Central memory CD8-positive, alpha-beta T cell (primary cell): Measurements from ENCODE around the gene TRDN.

Source experiments
- ATAC-seq: fragments of 150-1000 bp; cut with Tn5 transposase; replicated peaks from 2 replicates; pipeline ENCODE4 v1.10.0; 2022; ENCODE audit warnings: mild to moderate bottlenecking, moderate FRiP score, moderate number of reproducible peaks; ENCODE audit not compliant: poor library complexity, severe bottlenecking; ENCODE audit errors: extremely low read depth
- DNase-seq, 2 donors: peaks; one replicate each; pipeline ENCODE4 v3.0.0; 2021; ENCODE audit warnings: low spot score in 2 of 2
- H3K27ac Mint-ChIP-seq: one replicate; pipeline ENCODE4 v1.8.0; 2022; ENCODE audit warnings: low read depth, mild to moderate bottlenecking, moderate library complexity, mixed read lengths
- H3K27me3 Mint-ChIP-seq: one replicate; pipeline ENCODE4 v1.8.0; 2022; ENCODE audit warnings: mixed read lengths
- H3K36me3 Mint-ChIP-seq: one replicate; pipeline ENCODE4 v1.8.0; 2022; ENCODE audit warnings: mild to moderate bottlenecking, moderate library complexity, mixed read lengths; ENCODE audit not compliant: insufficient read depth
- H3K4me1 Mint-ChIP-seq: one replicate; pipeline ENCODE4 v1.8.0; 2022; ENCODE audit warnings: mixed read lengths
- H3K4me3 Mint-ChIP-seq: one replicate; pipeline ENCODE4 v1.8.0; 2022; ENCODE audit warnings: mild to moderate bottlenecking, moderate library complexity, mixed read lengths
- H3K9me3 Mint-ChIP-seq: one replicate; pipeline ENCODE4 v1.8.0; 2022; ENCODE audit warnings: mixed read lengths

The TRDN gene

GRCh38 chr6:123546537-123546936 lies 90.2 kb downstream of the TRDN start:
- no peaks in the 10 kb centered on the region for H3K27me3 Mint-ChIP-seq
- no peak overlapping the region for H3K4me3 Mint-ChIP-seq
- ATAC-seq (no peak), DNase-seq (no peak)
- H3K36me3 Mint-ChIP-seq = no peaks in the 10 kb centered on the region
- H3K4me1 Mint-ChIP-seq = no peaks in the 10 kb centered on the region
- peaks cover 16% of the 10 kb centered on the region for H3K9me3 Mint-ChIP-seq
- H3K27ac Mint-ChIP-seq = no peak overlapping the region

GRCh38 chr6:123541462-123541861 lies 95.3 kb downstream of the TRDN start:
- Mint-ChIP-seq H3K9me3 (peaks cover 1% of the 10 kb centered on the region), H3K4me3 (no peak overlapping the region), H3K27me3 (no peaks in the 10 kb centered on the region), H3K4me1 (no peaks in the 10 kb centered on the region), H3K36me3 (no peaks in the 10 kb centered on the region), H3K27ac (no peak overlapping the region)
- no peak for DNase-seq
- ATAC-seq = no peak

GRCh38 chr6:123533862-123534648 lies 102.7 kb downstream of the TRDN start:
- Mint-ChIP-seq H3K4me1 (no peaks in the 10 kb centered on the region), H3K27ac (no peak overlapping the region), H3K4me3 (no peak overlapping the region), H3K36me3 (no peaks in the 10 kb centered on the region), H3K27me3 (no peaks in the 10 kb centered on the region), H3K9me3 (no peaks in the 10 kb centered on the region)
- DNase-seq (no peak), ATAC-seq (no peak)

- H3K27ac Mint-ChIP-seq = no peak overlapping the region
- DNase-seq = no peak
- H3K36me3 Mint-ChIP-seq = no peaks in the 10 kb centered on the region
- H3K27me3 Mint-ChIP-seq = no peaks in the 10 kb centered on the region
- no peak overlapping the region for H3K4me3 Mint-ChIP-seq
- ATAC-seq = no peak
- H3K9me3 Mint-ChIP-seq = peaks cover 14% of the 10 kb centered on the region
- no peaks in the 10 kb centered on the region for H3K4me1 Mint-ChIP-seq
These were observed 106.9 kb downstream of the TRDN start for GRCh38 chr6:123529843-123530242.

GRCh38 chr6:123529058-123529457 lies 107.7 kb downstream of the TRDN start:
- peaks cover 14% of the 10 kb centered on the region for H3K9me3 Mint-ChIP-seq
- ATAC-seq (no peak), DNase-seq (no peak)
- no peaks in the 10 kb centered on the region for H3K4me1 Mint-ChIP-seq
- H3K36me3 Mint-ChIP-seq = no peaks in the 10 kb centered on the region
- H3K4me3 Mint-ChIP-seq = no peak overlapping the region
- no peak overlapping the region for H3K27ac Mint-ChIP-seq
- H3K27me3 Mint-ChIP-seq = no peaks in the 10 kb centered on the region

GRCh38 chr6:123527406-123527805 lies 109.3 kb downstream of the TRDN start:
- DNase-seq = no peak
- Mint-ChIP-seq H3K36me3 (no peaks in the 10 kb centered on the region), H3K9me3 (peaks cover 24% of the 10 kb centered on the region), H3K27me3 (no peaks in the 10 kb centered on the region), H3K27ac (no peak overlapping the region), H3K4me3 (no peak overlapping the region), H3K4me1 (no peaks in the 10 kb centered on the region)
- ATAC-seq = no peak

DNA sequence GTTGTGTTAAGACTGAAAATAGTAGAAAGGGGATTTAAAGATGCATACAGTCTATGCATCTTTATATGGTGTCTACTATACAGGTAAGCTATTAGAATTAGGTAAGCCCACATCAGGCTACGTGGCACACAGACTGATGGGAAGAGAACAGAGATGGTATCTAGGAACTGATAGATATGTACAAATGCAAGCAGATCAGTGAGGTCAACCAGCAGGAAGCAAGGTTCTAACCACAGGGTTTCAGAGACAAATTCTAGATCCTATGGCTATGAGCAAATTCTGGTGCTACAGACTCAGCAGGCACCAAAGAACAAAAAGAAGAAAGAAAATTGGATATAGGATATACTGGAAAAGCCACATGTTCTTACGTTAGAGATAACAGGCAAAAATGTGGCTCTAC lies 110.6 kb downstream of the TRDN start:
- Mint-ChIP-seq H3K36me3 (no peaks in the 10 kb centered on the region), H3K4me3 (no peak overlapping the region), H3K9me3 (peaks cover 24% of the 10 kb centered on the region), H3K4me1 (no peaks in the 10 kb centered on the region), H3K27me3 (no peaks in the 10 kb centered on the region), H3K27ac (no peak overlapping the region)
- ATAC-seq (no peak), DNase-seq (no peak)

- Mint-ChIP-seq H3K9me3 (peaks cover 24% of the 10 kb centered on the region), H3K27ac (no peak overlapping the region), H3K4me1 (no peaks in the 10 kb centered on the region), H3K27me3 (no peaks in the 10 kb centered on the region), H3K36me3 (no peaks in the 10 kb centered on the region), H3K4me3 (no peak overlapping the region)
- DNase-seq (no peak), ATAC-seq (no peak)
These were observed 112.0 kb downstream of the TRDN start for GRCh38 chr6:123524781-123525180.

GRCh38 chr6:123520217-123520616 lies 116.5 kb downstream of the TRDN start:
- no peaks in the 10 kb centered on the region for H3K36me3 Mint-ChIP-seq
- ATAC-seq = no peak
- peaks cover 16% of the 10 kb centered on the region for H3K9me3 Mint-ChIP-seq
- H3K4me1 Mint-ChIP-seq = no peaks in the 10 kb centered on the region
- no peaks in the 10 kb centered on the region for H3K27me3 Mint-ChIP-seq
- H3K27ac Mint-ChIP-seq = no peak overlapping the region
- no peak overlapping the region for H3K4me3 Mint-ChIP-seq
- DNase-seq = no peak

- H3K27me3 Mint-ChIP-seq = no peaks in the 10 kb centered on the region
- peaks cover 17% of the 10 kb centered on the region for H3K9me3 Mint-ChIP-seq
- H3K27ac Mint-ChIP-seq = no peak overlapping the region
- no peak overlapping the region for H3K4me3 Mint-ChIP-seq
- ATAC-seq = no peak
- DNase-seq = no peak
- H3K36me3 Mint-ChIP-seq = no peaks in the 10 kb centered on the region
- H3K4me1 Mint-ChIP-seq = no peaks in the 10 kb centered on the region
These were observed 117.6 kb downstream of the TRDN start for GRCh38 chr6:123519189-123519505.

GRCh38 chr6:123518441-123519188 lies 118.1 kb downstream of the TRDN start:
- Mint-ChIP-seq H3K27ac (no peak overlapping the region), H3K36me3 (no peaks in the 10 kb centered on the region), H3K9me3 (peaks cover 17% of the 10 kb centered on the region), H3K4me1 (no peaks in the 10 kb centered on the region), H3K4me3 (no peak overlapping the region), H3K27me3 (no peaks in the 10 kb centered on the region)
- DNase-seq (no peak), ATAC-seq (no peak)

- DNase-seq = no peak
- no peak overlapping the region for H3K27ac Mint-ChIP-seq
- H3K9me3 Mint-ChIP-seq = peaks cover 7% of the 10 kb centered on the region
- H3K27me3 Mint-ChIP-seq = no peaks in the 10 kb centered on the region
- H3K36me3 Mint-ChIP-seq = no peaks in the 10 kb centered on the region
- no peak overlapping the region for H3K4me3 Mint-ChIP-seq
- H3K4me1 Mint-ChIP-seq = no peaks in the 10 kb centered on the region
- ATAC-seq = no peak
These were observed 121.0 kb downstream of the TRDN start for GRCh38 chr6:123515715-123516114.

DNA sequence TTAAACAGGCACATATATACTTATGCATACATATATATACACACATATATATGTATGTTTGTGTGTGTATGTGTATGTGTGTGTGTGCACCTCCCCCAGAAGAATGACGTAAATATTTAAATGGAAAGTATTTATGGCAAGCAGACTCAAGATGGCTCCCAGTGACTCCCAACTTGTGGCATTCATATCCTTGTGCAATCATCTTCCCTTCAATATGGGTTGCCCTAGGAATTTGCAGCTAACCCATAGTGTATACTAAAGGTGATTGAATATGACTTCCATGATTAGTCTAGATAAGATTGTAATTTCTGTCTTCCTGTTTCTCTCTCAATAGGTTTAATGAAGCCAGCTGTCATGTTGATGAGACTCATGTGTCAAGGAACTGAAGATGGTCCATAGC lies 127.6 kb downstream of the TRDN start:
- DNase-seq = no peak
- no peak for ATAC-seq
- Mint-ChIP-seq H3K27me3 (no peaks in the 10 kb centered on the region), H3K4me3 (no peak overlapping the region), H3K9me3 (peaks cover 6% of the 10 kb centered on the region), H3K36me3 (no peaks in the 10 kb centered on the region), H3K27ac (no peak overlapping the region), H3K4me1 (no peaks in the 10 kb centered on the region)
